Panc1 (cell line): ENCODE results near the gene SHANK1. TPM values are rescaled to one million over a fixed set of nuclear protein-coding genes. Genes with fewer than 3 reads are reported as not detected.

Experiments
- ATAC-seq: fragments of 200-7000 bp; cut with Tn5 transposase; 2 replicates; pipeline ENCODE4 v1.9.1; 2020; ENCODE audit warnings: mild to moderate bottlenecking, moderate library complexity
- BruUV-seq: library from RNA; stranded (reverse); fragments of 400-500 nt; replicated peaks from 2 replicates; lab custom pipeline; 2021; lab: Mats Ljungman, UMichigan
- CTCF ChIA-PET: fragments of 300-600 bp; sonication (Branson Sonifier 250); formaldehyde crosslinking; loops from one replicate; lab custom pipeline; 2022; ENCODE audit warnings: antibody characterized with exemption; lab: Charles Lee
- POLR2A ChIA-PET: fragments of 300-600 bp; sonication (Branson Sonifier 250); formaldehyde crosslinking; loops from one replicate; lab custom pipeline; 2022; ENCODE audit warnings: antibody characterized with exemption; lab: Charles Lee
- DNase-seq: peaks from one replicate; pipeline ENCODE4 v3.0.0-alpha.2; 2010; ENCODE audit warnings: low read depth, low spot score
- H3K27ac ChIP-seq: 2 replicates; pipeline ENCODE4 v1.5.1; 2011; ENCODE audit warnings: mild to moderate bottlenecking, low read length, inconsistent platforms
- H3K27me3 ChIP-seq: fragments of 200-500 bp; sonication (Bioruptor generic); 2 replicates; pipeline ENCODE4 v1.6.0; 2014; ENCODE audit warnings: low read length, inconsistent platforms; ENCODE audit not compliant: control insufficient read depth, insufficient read depth
- H3K36me3 ChIP-seq: fragments of 200-500 bp; sonication (Bioruptor generic); 2 replicates; pipeline ENCODE4 v1.5.1; 2014; ENCODE audit warnings: inconsistent platforms, mild to moderate bottlenecking, low read length, moderate library complexity; ENCODE audit not compliant: control insufficient read depth, insufficient read depth
- H3K4me1 ChIP-seq: 2 replicates; pipeline ENCODE4 v1.5.1; 2011; ENCODE audit warnings: inconsistent platforms, mild to moderate bottlenecking, low read length, moderate library complexity; ENCODE audit not compliant: control insufficient read depth, insufficient read depth
- H3K4me3 ChIP-seq, 2 experiments: 2 replicates each; pipeline ENCODE4 v1.5.1; 2011 to 2012; ENCODE audit warnings: low read depth in 2 of 2, low read length in 2 of 2, mild to moderate bottlenecking in 2 of 2, inconsistent platforms in 1 of 2, moderate library complexity in 1 of 2
- H3K9me3 ChIP-seq: fragments of 200-500 bp; sonication (Bioruptor generic); 2 replicates; pipeline ENCODE4 v1.5.1; 2014; ENCODE audit warnings: low read depth, mild to moderate bottlenecking, inconsistent platforms, low read length, moderate library complexity; ENCODE audit not compliant: control insufficient read depth, insufficient read depth
- CTCF ChIP-seq: fragments of 450-650 bp; IDR thresholded peaks from 2 replicates; pipeline ENCODE4 v1.5.1; 2017; ENCODE audit warnings: mild to moderate bottlenecking
- POLR2AphosphoS5 ChIP-seq: IDR thresholded peaks from 2 replicates; pipeline ENCODE4 v1.6.1; 2012; ENCODE audit warnings: mild to moderate bottlenecking, low read depth, low read length, moderate library complexity
- REST ChIP-seq, 2 experiments: IDR thresholded peaks; 2 replicates each; pipeline ENCODE4 v1.6.1; 2011 to 2012; ENCODE audit warnings: low read depth in 2 of 2, control low read depth in 1 of 2, low read length in 1 of 2, mild to moderate bottlenecking in 1 of 2, moderate library complexity in 1 of 2; ENCODE audit not compliant: insufficient read depth in 1 of 2
- SIN3A ChIP-seq: IDR thresholded peaks from 2 replicates; pipeline ENCODE4 v1.6.1; 2012; ENCODE audit warnings: low read depth, mild to moderate bottlenecking, low read length, moderate library complexity, borderline replicate concordance; ENCODE audit not compliant: insufficient read depth
- TCF7L2 ChIP-seq: IDR thresholded peaks from 2 replicates; pipeline ENCODE4 v1.6.1; 2011; ENCODE audit warnings: mild to moderate bottlenecking, low read depth, low read length, inconsistent platforms
- in situ Hi-C: cut with HindIII; loops from 2 replicates; pipeline ENCODE4 v1.10.0; 2016; ENCODE audit warnings: low sequenced_read_pairs, low pct_unique_long_range_greater_than_20kb
- intact Hi-C: fragments of 100-400 bp; cut with micrococcal nuclease; formaldehyde crosslinking; loops from one replicate; pipeline ENCODE4 v1.10.0; 2022; ENCODE audit not compliant: unreplicated experiment
- total RNA-seq: library from RNA; stranded (reverse); gene quantifications from one replicate; pipeline ENCODE4 v1.2.1, GENCODE V29; 2021; ENCODE audit not compliant: unreplicated experiment

Gene SHANK1
- total RNA-seq, 1 experiment from 2014 or later: not detected

GRCh38 chr19:50701367-50701985 lies 18.1 kb downstream of the SHANK1 start:
- Histone ChIP-seq H3K4me3 (no peak overlapping the region), H3K36me3 (no peaks in the 10 kb centered on the region), H3K9me3 (no peaks in the 10 kb centered on the region), H3K27me3 (no peaks in the 10 kb centered on the region; the same call in 1 of the 2 replicates), H3K27ac (no peak overlapping the region), H3K4me1 (no peaks in the 10 kb centered on the region)
- in situ Hi-C loops: no loop called here
- no peak for TF ChIP-seq CTCF
- no peak for TF ChIP-seq POLR2AphosphoS5
- no peak for TF ChIP-seq SIN3A
- no peak for TF ChIP-seq REST (IDR thresholded peaks at IDR 0.05; ENCODE audit: insufficient read depth in 1 of 2, low read depth in 2 of 2, low read length in 1 of 2)
- TF ChIP-seq TCF7L2: no peak
- ATAC-seq (no peak), DNase-seq (no peak)
- intact Hi-C loops: no loop called here
- ChIA-PET POLR2A (no interaction called here), CTCF (interaction anchor here (1.0 to 1.5 kb wide), 2 partner anchors 13 to 82 kb away, joined by 3 to 4 read pairs; no protein-coding TSS in a partner anchor)
- no TSS peak for BruUV-seq

- in situ Hi-C loops (no loop called here), intact Hi-C loops (no loop called here)
- no TSS peak for BruUV-seq
- DNase-seq: no peak
- no peaks in the 10 kb centered on the region; the same call in 1 of the 2 replicates for H3K27me3 ChIP-seq
- H3K36me3 ChIP-seq: no peaks in the 10 kb centered on the region
- CTCF ChIA-PET: no interaction called here
- no peaks in the 10 kb centered on the region for H3K9me3 ChIP-seq
- H3K4me1 ChIP-seq: no peaks in the 10 kb centered on the region
- H3K4me3 ChIP-seq: no peak overlapping the region
- ATAC-seq: no peak
- TF ChIP-seq POLR2AphosphoS5 (no peak), SIN3A (no peak), CTCF (no peak), TCF7L2 (no peak), REST (IDR thresholded peaks at IDR 0.05; ENCODE audit: insufficient read depth in 1 of 2, low read depth in 2 of 2, low read length in 1 of 2) (no peak)
- POLR2A ChIA-PET: no interaction called here
- no peak overlapping the region for H3K27ac ChIP-seq
Measured at GRCh38 chr19:50697414-50698124, 22.0 kb downstream of the SHANK1 start.
